Psoas muscle (tissue), 8 donors: ENCODE data around the gene ACLY. TPM values are rescaled to one million over a fixed set of nuclear protein-coding genes. Genes with fewer than 3 reads are reported as not detected.
"Not testable (repeated sequence)": the region's sequence is repeated elsewhere in the genome, so short reads cannot be mapped to it uniquely, and the experiment has no call there.

Experiments used
- ATAC-seq, 4 donors: fragments of 200-7000 bp; cut with Tn5 transposase; one replicate each; pipeline ENCODE4 v1.9.1; 2020; ENCODE audit warnings: moderate library complexity in 3 of 4, mild to moderate bottlenecking in 2 of 4
- DNase-seq, 2 donors: peaks; one replicate each; pipeline ENCODE4 v3.0.0-alpha.2; 2020
- H3K27ac ChIP-seq: fragments of 200-600 bp; one replicate; pipeline ENCODE4 v1.8.0; 2022
- H3K27me3 ChIP-seq, 3 donors: fragments of 200-600 bp in 1 of 3; one replicate each; pipeline versions ENCODE4 v1.6.1 to v1.8.0; 2013 to 2022; ENCODE audit warnings: low read length in 2 of 3, mild to moderate bottlenecking in 2 of 3, moderate library complexity in 1 of 3; ENCODE audit not compliant: insufficient read depth in 3 of 3
- H3K36me3 ChIP-seq, 2 donors: fragments of 200-600 bp in 1 of 2; one replicate each; pipeline versions ENCODE4 v1.6.1 to v1.8.0; 2013 to 2022; ENCODE audit warnings: low read depth in 1 of 2, mild to moderate bottlenecking in 1 of 2, moderate library complexity in 1 of 2; ENCODE audit not compliant: insufficient read depth in 1 of 2
- H3K4me1 ChIP-seq: fragments of 200-600 bp; one replicate; pipeline ENCODE4 v1.8.0; 2022
- H3K4me3 ChIP-seq: fragments of 200-600 bp; one replicate; pipeline ENCODE4 v1.8.0; 2022; ENCODE audit warnings: mild to moderate bottlenecking
- H3K9me3 ChIP-seq: fragments of 200-600 bp; one replicate; pipeline ENCODE4 v1.8.0; 2022
- WGBS, 3 donors: extraction: QIAGEN DNeasy Blood & Tissue Kit; methylation state at CpG; one replicate each; pipeline versions ENCODE4 v1.1.6 to v1.1.7; 2013; 5-methylcytosine and 5-hydroxymethylcytosine counted together
- intact Hi-C, 2 donors: fragments of 100-400 bp; cut with DNase I; formaldehyde crosslinking; loops; one replicate each; pipeline versions ENCODE4 v1.11.0 to v1.14.2; 2022
- polyA plus RNA-seq, 3 donors: library from polyadenylated mRNA; stranded (reverse); fragments of 200-250 nt; gene quantifications; one replicate each; pipeline ENCODE4 v1.2.3, GENCODE V29; 2013
- total RNA-seq, 4 donors: library from RNA; stranded (reverse); fragmentation: NEBNext Ultra II Directional in 2 of 4; extraction: Animal tissue kit (Norgen Biotek cat#: 25700) in 2 of 4; gene quantifications; one replicate each; pipeline versions ENCODE4 v1.2.1 to v1.2.4, GENCODE V29; 2021 to 2023
- TF ChIP-seq, protein P1 (sequence below): fragments of 200-600 bp; IDR thresholded peaks from one replicate; pipeline ENCODE4 v1.8.0; 2022; ENCODE audit warnings: antibody characterized with exemption
- donor health status: healthy with polysubstance abuse.
- donor health status: DM: no; HTN: no; CAD: no; lungs with moderate emphysema.
- donor health status: Bipolar disorder and iron deficiency.
- donor health status: healthy.
- donor health status: DM: yes; HTN: yes; CAD: no.
- donor health status: DM: no; HTN: no; CAD: no.
- donor health status: DM: no; HTN: no; CAD: no.
- donor health status: DM: yes; HTN: yes; CAD: no.

The ACLY gene
- total and polyA plus RNA-seq, 7 donors: 10.5 to 24.1 (median 20.2) TPM

DNA sequence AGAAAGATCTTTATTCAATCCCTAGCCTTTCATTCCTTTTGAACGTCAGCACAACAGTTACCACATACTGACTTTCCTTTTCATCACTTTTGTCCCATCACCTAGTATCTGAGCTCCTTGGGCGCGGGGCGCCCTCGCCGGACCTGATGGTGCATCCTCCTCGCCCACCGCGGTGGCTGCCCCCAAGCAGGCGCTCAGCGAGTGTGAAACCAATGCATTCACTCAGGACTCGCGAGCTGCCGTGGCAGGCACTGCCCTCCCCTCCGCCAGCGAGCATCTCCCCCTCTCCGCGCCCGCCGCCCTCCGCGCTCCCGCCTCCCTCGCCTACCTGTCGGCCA lies 54.3 kb downstream of the ACLY start:
- H3K4me3 ChIP-seq: peak overlapping the region; percentile 86
- H3K27ac ChIP-seq: peak overlapping the region; percentile 85
- intact Hi-C loops: no loop called here
- TF ChIP-seq, protein P1, sequence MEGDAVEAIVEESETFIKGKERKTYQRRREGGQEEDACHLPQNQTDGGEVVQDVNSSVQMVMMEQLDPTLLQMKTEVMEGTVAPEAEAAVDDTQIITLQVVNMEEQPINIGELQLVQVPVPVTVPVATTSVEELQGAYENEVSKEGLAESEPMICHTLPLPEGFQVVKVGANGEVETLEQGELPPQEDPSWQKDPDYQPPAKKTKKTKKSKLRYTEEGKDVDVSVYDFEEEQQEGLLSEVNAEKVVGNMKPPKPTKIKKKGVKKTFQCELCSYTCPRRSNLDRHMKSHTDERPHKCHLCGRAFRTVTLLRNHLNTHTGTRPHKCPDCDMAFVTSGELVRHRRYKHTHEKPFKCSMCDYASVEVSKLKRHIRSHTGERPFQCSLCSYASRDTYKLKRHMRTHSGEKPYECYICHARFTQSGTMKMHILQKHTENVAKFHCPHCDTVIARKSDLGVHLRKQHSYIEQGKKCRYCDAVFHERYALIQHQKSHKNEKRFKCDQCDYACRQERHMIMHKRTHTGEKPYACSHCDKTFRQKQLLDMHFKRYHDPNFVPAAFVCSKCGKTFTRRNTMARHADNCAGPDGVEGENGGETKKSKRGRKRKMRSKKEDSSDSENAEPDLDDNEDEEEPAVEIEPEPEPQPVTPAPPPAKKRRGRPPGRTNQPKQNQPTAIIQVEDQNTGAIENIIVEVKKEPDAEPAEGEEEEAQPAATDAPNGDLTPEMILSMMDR: no peak
- no peak for ATAC-seq
- no peaks in the 10 kb centered on the region for H3K9me3 ChIP-seq
- WGBS, 3 donors: 0 to 1% (median 1%) methylated on average over 14 to 25 of the region's 25 CpGs
- no peak for DNase-seq
- H3K4me1 ChIP-seq: peaks cover 34% of the 10 kb centered on the region
- H3K27me3 ChIP-seq: no peaks in the 10 kb centered on the region
- peaks cover under 1 to 26% of the 10 kb centered on the region in 2 donors for H3K36me3 ChIP-seq

GRCh38 chr17:41863074-41863848 lies 55.5 kb downstream of the ACLY start:
- intact Hi-C loops: no loop called here
- peaks cover 0 to 15% of the 10 kb centered on the region in 2 donors for H3K36me3 ChIP-seq
- H3K4me1 ChIP-seq: peaks cover 34% of the 10 kb centered on the region
- DNase-seq (no peak), ATAC-seq (no peak)
- TF ChIP-seq, protein P1: no peak
- no peaks in the 10 kb centered on the region for H3K27me3 ChIP-seq
- H3K9me3 ChIP-seq: no peaks in the 10 kb centered on the region
- WGBS, 3 donors: 65 to 73% (median 67%) methylated on average over 18 of the region's 18 CpGs
- H3K27ac ChIP-seq: no peak overlapping the region
- H3K4me3 ChIP-seq: peak overlapping the region; percentile 86

DNA sequence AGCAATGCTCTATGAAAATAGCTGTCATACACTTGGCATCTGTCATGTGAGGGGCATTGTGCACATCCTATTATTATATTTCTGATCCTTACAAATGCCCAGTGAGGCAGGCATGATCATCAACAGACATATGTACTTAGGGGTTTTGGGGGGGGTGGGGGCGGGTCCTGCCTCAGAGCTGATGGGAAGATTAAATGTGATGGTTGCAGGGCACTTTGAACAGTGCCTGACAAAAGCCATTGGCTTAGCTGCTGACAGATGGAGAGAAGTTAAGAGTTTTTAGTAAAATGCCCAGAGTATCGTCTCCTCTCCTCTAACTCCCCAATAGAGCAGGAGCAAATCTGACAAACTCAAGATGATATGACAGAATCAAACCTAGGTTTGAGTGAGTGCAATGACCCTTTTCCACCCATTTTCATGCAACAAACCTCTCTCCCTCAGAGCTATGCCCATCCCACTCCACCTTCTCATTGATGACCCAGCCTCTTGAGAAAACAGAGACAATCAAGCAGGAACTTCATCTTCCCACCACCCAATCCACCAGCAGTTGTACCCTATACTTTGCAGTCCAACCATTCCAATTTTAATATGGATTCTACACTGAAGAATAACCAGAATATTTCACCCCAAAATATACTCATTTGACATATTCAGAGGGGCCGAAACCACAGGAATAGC lies 58.4 kb downstream of the ACLY start:
- H3K27me3 ChIP-seq: no peaks in the 10 kb centered on the region
- no peak for DNase-seq
- WGBS, 3 donors: 65 to 79% (median 73%) methylated on average over 3 of the region's 3 CpGs

DNA sequence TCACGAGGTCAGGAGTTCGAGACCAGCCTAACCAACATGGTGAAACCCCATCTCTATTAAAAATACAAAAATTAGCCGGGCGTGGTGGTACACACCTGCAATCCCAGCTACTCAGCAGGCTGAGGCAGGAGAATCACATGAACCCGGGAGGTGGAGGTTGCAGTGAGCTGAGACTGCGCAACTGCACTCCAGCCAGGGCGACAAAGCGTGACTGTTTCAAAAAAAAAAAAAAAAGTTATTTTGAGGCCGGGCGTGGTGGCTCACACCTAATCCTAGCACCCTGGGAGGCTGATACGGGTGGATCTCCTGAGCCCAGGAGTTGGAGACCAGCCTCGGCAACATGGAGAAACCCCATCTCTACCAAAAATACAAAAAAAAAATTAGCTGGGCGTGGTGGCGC lies 67.4 kb downstream of the ACLY start:
- ATAC-seq, H3K27me3 ChIP-seq, H3K4me3 ChIP-seq, H3K27ac ChIP-seq, intact Hi-C loops, DNase-seq, H3K9me3 ChIP-seq: not testable (repeated sequence)
- peaks cover 5 to 23% of the 10 kb centered on the region in 2 donors for H3K36me3 ChIP-seq
- WGBS, 3 donors: 94 to 97% (median 94%) methylated on average over 14 of the region's 14 CpGs
- H3K4me1 ChIP-seq: peaks cover 19% of the 10 kb centered on the region

More for the DNA sequence above, 58.4 kb downstream of the ACLY start:
- intact Hi-C loops: no loop called here
- H3K36me3 ChIP-seq: no peaks in the 10 kb centered on the region
- TF ChIP-seq, protein P1: no peak
- no peak for ATAC-seq
- H3K9me3 ChIP-seq: no peaks in the 10 kb centered on the region
- peaks cover 34% of the 10 kb centered on the region for H3K4me1 ChIP-seq
- H3K27ac ChIP-seq: no peak overlapping the region
- H3K4me3 ChIP-seq: no peak overlapping the region

- H3K36me3 ChIP-seq: peaks cover 5 to 16% of the 10 kb centered on the region in 2 donors
- no peaks in the 10 kb centered on the region for H3K9me3 ChIP-seq
- H3K4me3 ChIP-seq: no peak overlapping the region
- no peaks in the 10 kb centered on the region for H3K27me3 ChIP-seq
- ATAC-seq (no peak), DNase-seq (no peak)
- WGBS, 3 donors: 74 to 88% (median 79%) methylated on average over 4 of the region's 4 CpGs
- peaks cover 19% of the 10 kb centered on the region for H3K4me1 ChIP-seq
- TF ChIP-seq, protein P1: no peak
- intact Hi-C loops: no loop called here
- H3K27ac ChIP-seq: no peak overlapping the region
These were observed 69.3 kb downstream of the ACLY start for GRCh38 chr17:41849251-41849990.
